WTC11 (cell line): ENCODE measurements around the gene NTRK2. TPM values are rescaled to one million over a fixed set of nuclear protein-coding genes. Genes with fewer than 3 reads are reported as not detected.

Source experiments
- ATAC-seq: fragments of 200-7000 bp; cut with Tn5 transposase; 2 replicates; pipeline ENCODE4 v1.10.0; 2021; ENCODE audit warnings: mild to moderate bottlenecking, moderate library complexity
- CTCF ChIA-PET: fragments of 300-600 bp; sonication (Branson Sonifier 250); formaldehyde crosslinking; loops from one replicate; lab custom pipeline; 2021; ENCODE audit warnings: antibody characterized with exemption; lab: Charles Lee
- POLR2A ChIA-PET: fragments of 350-600 bp; sonication (Branson Sonifier 250); formaldehyde crosslinking; loops from one replicate; lab custom pipeline; 2021; ENCODE audit warnings: antibody characterized with exemption; lab: Charles Lee
- DNase-seq: peaks from one replicate; pipeline ENCODE4 v3.0.0; 2021; ENCODE audit warnings: low spot score
- H3K27ac Mint-ChIP-seq: 2 replicates; pipeline ENCODE4 v1.8.0; 2021; ENCODE audit warnings: mixed read lengths
- H3K27me3 Mint-ChIP-seq: 2 replicates; pipeline ENCODE4 v1.8.0; 2021; ENCODE audit warnings: low read depth, mild to moderate bottlenecking, moderate library complexity, mixed read lengths
- H3K36me3 Mint-ChIP-seq: 2 replicates; pipeline ENCODE4 v1.8.0; 2021; ENCODE audit warnings: mixed read lengths
- H3K4me1 Mint-ChIP-seq: 2 replicates; pipeline ENCODE4 v1.8.0; 2022; ENCODE audit warnings: mixed read lengths
- H3K4me3 Mint-ChIP-seq: 2 replicates; pipeline ENCODE4 v1.8.0; 2021; ENCODE audit warnings: mild to moderate bottlenecking, moderate library complexity, mixed read lengths
- H3K9me3 Mint-ChIP-seq: 2 replicates; pipeline ENCODE4 v1.8.0; 2021; ENCODE audit warnings: mixed read lengths
- ATF3 ChIP-seq: sonication (generic); formaldehyde crosslinking; conservative IDR thresholded peaks from 2 replicates; pipeline ENCODE4 v1.8.1; 2022; ENCODE audit warnings: mild to moderate bottlenecking, missing genetic modification reagents
- CDX4 ChIP-seq: fragments of 250-450 bp; sonication (Bioruptor Pico); IDR thresholded peaks from 2 replicates; pipeline ENCODE4 v1.9.0; 2021; ENCODE audit warnings: moderate library complexity, mild to moderate bottlenecking, inconsistent platforms, borderline replicate concordance
- CREB1 ChIP-seq: sonication (generic); formaldehyde crosslinking; IDR thresholded peaks from 2 replicates; pipeline ENCODE4 v1.8.0; 2023; ENCODE audit warnings: mild to moderate bottlenecking, missing genetic modification reagents
- E2F5 ChIP-seq: sonication (generic); formaldehyde crosslinking; IDR thresholded peaks from 2 replicates; pipeline ENCODE4 v1.8.1; 2022; ENCODE audit warnings: mild to moderate bottlenecking, moderate library complexity, missing genetic modification reagents
- EMX1 ChIP-seq: fragments of 250-450 bp; sonication (Bioruptor Pico); IDR thresholded peaks from 2 replicates; pipeline ENCODE4 v1.8.0; 2021; ENCODE audit warnings: mild to moderate bottlenecking
- ETV6 ChIP-seq: sonication (generic); formaldehyde crosslinking; IDR thresholded peaks from 2 replicates; pipeline ENCODE4 v1.8.1; 2022; ENCODE audit warnings: mild to moderate bottlenecking, missing genetic modification reagents
- FOXP1 ChIP-seq: sonication (generic); formaldehyde crosslinking; IDR thresholded peaks from 2 replicates; pipeline ENCODE4 v1.8.0; 2022; ENCODE audit warnings: missing genetic modification reagents, mild to moderate bottlenecking, moderate library complexity, borderline replicate concordance
- HMGA2 ChIP-seq: fragments of 250-450 bp; sonication (Bioruptor Pico); IDR thresholded peaks from 2 replicates; pipeline ENCODE4 v1.4.0; 2021; ENCODE audit warnings: mild to moderate bottlenecking, moderate library complexity
- HMGXB4 ChIP-seq: sonication (generic); formaldehyde crosslinking; IDR thresholded peaks from 2 replicates; pipeline ENCODE4 v1.8.1; 2023; ENCODE audit warnings: mild to moderate bottlenecking, moderate library complexity, missing genetic modification reagents
- NFATC4 ChIP-seq: fragments of 250-450 bp; sonication (Bioruptor Pico); IDR thresholded peaks from 2 replicates; pipeline ENCODE4 v1.9.0; 2021; ENCODE audit warnings: mild to moderate bottlenecking
- NFYB ChIP-seq: sonication (generic); formaldehyde crosslinking; conservative IDR thresholded peaks from 2 replicates; pipeline ENCODE4 v1.8.0; 2022; ENCODE audit warnings: low read depth, missing genetic modification reagents
- NR1H2 ChIP-seq: sonication (generic); formaldehyde crosslinking; IDR thresholded peaks from 2 replicates; pipeline ENCODE4 v1.9.0; 2021; ENCODE audit warnings: mild to moderate bottlenecking, moderate library complexity, missing genetic modification reagents
- PREB ChIP-seq: sonication (generic); formaldehyde crosslinking; IDR thresholded peaks from 2 replicates; pipeline ENCODE4 v1.8.1; 2022; ENCODE audit warnings: mild to moderate bottlenecking, missing genetic modification reagents, moderate library complexity, borderline replicate concordance
- PRRX2 ChIP-seq: fragments of 250-450 bp; sonication (Bioruptor Pico); IDR thresholded peaks from 2 replicates; pipeline ENCODE4 v1.8.0; 2021; ENCODE audit warnings: mild to moderate bottlenecking
- SP1 ChIP-seq: sonication (generic); formaldehyde crosslinking; conservative IDR thresholded peaks from 2 replicates; pipeline ENCODE4 v1.8.1; 2022; ENCODE audit warnings: missing genetic modification reagents
- ZBTB43 ChIP-seq: sonication (generic); formaldehyde crosslinking; IDR thresholded peaks from 2 replicates; pipeline ENCODE4 v1.8.1; 2023; ENCODE audit warnings: mild to moderate bottlenecking, missing genetic modification reagents
- ZMAT4 ChIP-seq: fragments of 250-450 bp; sonication (Bioruptor Pico); IDR thresholded peaks from 2 replicates; pipeline ENCODE4 v1.9.0; 2021; ENCODE audit warnings: mild to moderate bottlenecking
- ZNF317 ChIP-seq: sonication (generic); formaldehyde crosslinking; IDR thresholded peaks from 2 replicates; pipeline ENCODE4 v1.8.1; 2023; ENCODE audit warnings: low read depth, mild to moderate bottlenecking, moderate library complexity, missing genetic modification reagents, borderline replicate concordance
- ZNF416 ChIP-seq: fragments of 250-450 bp; sonication (Bioruptor Pico); IDR thresholded peaks from 2 replicates; pipeline ENCODE4 v1.9.0; 2021; ENCODE audit warnings: mild to moderate bottlenecking, inconsistent platforms
- ZNF512 ChIP-seq: sonication (generic); formaldehyde crosslinking; IDR thresholded peaks from 2 replicates; pipeline ENCODE4 v1.8.1; 2022; ENCODE audit warnings: missing genetic modification reagents, borderline replicate concordance
- ZNF532 ChIP-seq: fragments of 250-450 bp; sonication (Bioruptor Pico); IDR thresholded peaks from 2 replicates; pipeline ENCODE4 v1.9.0; 2021; ENCODE audit warnings: mild to moderate bottlenecking, borderline replicate concordance
- ZSCAN18 ChIP-seq: fragments of 250-450 bp; sonication (Bioruptor Pico); IDR thresholded peaks from 2 replicates; pipeline ENCODE4 v2.1.2; 2022; ENCODE audit warnings: mild to moderate bottlenecking, moderate library complexity
- total RNA-seq: library from RNA; stranded (reverse); gene quantifications from 3 replicates; pipeline ENCODE4 v1.2.3, GENCODE V29; 2021

The NTRK2 gene
- total RNA-seq, 1 experiment from 2014 or later: 0.02 TPM

- POLR2A ChIA-PET: no interaction called here
- Mint-ChIP-seq H3K36me3 (no peaks in the 10 kb centered on the region), H3K4me1 (peaks cover 20% of the 10 kb centered on the region), H3K4me3 (no peak overlapping the region), H3K27me3 (peaks cover 19% of the 10 kb centered on the region), H3K27ac (no peak overlapping the region), H3K9me3 (peaks cover 9% of the 10 kb centered on the region)
- no peak for TF ChIP-seq HMGA2
- no peak for TF ChIP-seq ZNF532
- TF ChIP-seq E2F5 (CRISPR knock-in tag): no peak
- no peak for TF ChIP-seq EMX1 (CRISPR knock-in tag)
- TF ChIP-seq ZBTB43 (CRISPR knock-in tag): no peak
- no peak for TF ChIP-seq FOXP1
- no peak for TF ChIP-seq ZSCAN18 (CRISPR knock-in tag)
- TF ChIP-seq HMGXB4 (CRISPR knock-in tag): no peak
- TF ChIP-seq SP1 (CRISPR knock-in tag): no peak
- no peak for TF ChIP-seq ZNF512 (CRISPR knock-in tag)
- no peak for TF ChIP-seq NR1H2
- no peak for TF ChIP-seq ZNF317 (CRISPR knock-in tag)
- no peak for TF ChIP-seq ETV6 (CRISPR knock-in tag)
- TF ChIP-seq ZMAT4 (CRISPR knock-in tag): no peak
- no peak for DNase-seq
- CTCF ChIA-PET: no interaction called here
- ATAC-seq: no peak
Observed at GRCh38 chr9:85007748-85008147, 338.2 kb downstream of the NTRK2 start.

- POLR2A ChIA-PET: no interaction called here
- Mint-ChIP-seq H3K9me3 (peaks cover 6% of the 10 kb centered on the region), H3K36me3 (no peaks in the 10 kb centered on the region)
- TF ChIP-seq NR1H2 (no peak), NFYB (CRISPR knock-in tag) (no peak), CDX4 (no peak), NFATC4 (CRISPR knock-in tag) (no peak), ATF3 (CRISPR knock-in tag) (no peak), CREB1 (CRISPR knock-in tag) (no peak), PRRX2 (CRISPR knock-in tag) (no peak), PREB (no peak), ZNF416 (CRISPR knock-in tag) (no peak)
Observed at GRCh38 chr9:85008215-85008614, 338.7 kb downstream of the NTRK2 start.

More at GRCh38 chr9:85008215-85008614, 338.7 kb downstream of the NTRK2 start:
- CTCF ChIA-PET: no interaction called here
- Mint-ChIP-seq H3K27me3 (peaks cover 14% of the 10 kb centered on the region), H3K4me3 (no peak overlapping the region), H3K27ac (no peak overlapping the region), H3K4me1 (peaks cover 17% of the 10 kb centered on the region)
- DNase-seq (no peak), ATAC-seq (no peak)
